GM04503 (cell line): Measurements from ENCODE around the gene OR2A14.
"Not testable (repeated sequence)": the region's sequence is repeated elsewhere in the genome, so short reads cannot be mapped to it uniquely, and the experiment has no call there.

Experiments used
- DNase-seq: peaks from one replicate; pipeline ENCODE4 v3.0.0-alpha.2; 2012; ENCODE audit warnings: low read depth

OR2A14 gene

GRCh38 chr7:144148224-144148827 lies 25.4 kb downstream of the OR2A14 start:
- no peak for DNase-seq

DNA sequence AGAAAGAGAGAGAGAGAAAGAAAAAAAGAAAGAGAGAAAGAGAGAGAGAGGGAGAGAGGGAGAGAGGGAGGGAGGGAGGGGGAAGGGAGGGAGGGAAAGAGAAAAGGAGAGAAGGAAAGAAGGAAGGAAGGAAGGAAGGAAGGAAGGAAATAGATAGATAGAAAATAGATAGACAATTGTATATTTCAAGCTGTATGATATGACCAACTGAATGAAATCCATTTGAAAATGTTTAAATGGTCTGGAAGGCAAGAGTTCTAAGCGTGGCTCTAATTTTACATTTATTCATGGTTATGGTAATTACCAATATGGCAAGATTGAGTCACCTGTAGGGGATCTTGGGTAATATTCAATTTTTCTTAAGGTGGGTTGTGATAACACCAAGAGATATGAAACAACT lies 35.9 kb downstream of the OR2A14 start:
- no peak for DNase-seq

DNA sequence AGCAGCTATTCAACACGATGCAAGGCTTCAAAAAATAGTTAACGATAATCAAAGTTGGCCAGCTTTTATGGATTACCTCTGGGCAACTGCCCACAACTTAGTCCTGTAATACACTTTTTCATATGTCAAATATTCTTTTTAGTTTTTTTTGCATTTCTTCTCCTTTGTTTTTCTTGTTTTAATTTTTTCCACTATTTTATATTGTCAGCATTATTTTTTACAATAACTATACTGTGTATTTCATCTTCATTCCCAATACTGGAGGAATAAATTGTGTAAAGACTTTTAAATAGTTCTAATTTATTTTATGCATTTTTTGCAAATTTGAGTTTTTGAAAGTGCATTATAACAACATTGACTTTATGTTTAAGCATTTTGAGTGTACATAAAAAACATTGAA lies 41.8 kb downstream of the OR2A14 start:
- no peak for DNase-seq

GRCh38 chr7:144171594-144172350 lies 48.8 kb downstream of the OR2A14 start:
- not testable (repeated sequence) for DNase-seq

DNA sequence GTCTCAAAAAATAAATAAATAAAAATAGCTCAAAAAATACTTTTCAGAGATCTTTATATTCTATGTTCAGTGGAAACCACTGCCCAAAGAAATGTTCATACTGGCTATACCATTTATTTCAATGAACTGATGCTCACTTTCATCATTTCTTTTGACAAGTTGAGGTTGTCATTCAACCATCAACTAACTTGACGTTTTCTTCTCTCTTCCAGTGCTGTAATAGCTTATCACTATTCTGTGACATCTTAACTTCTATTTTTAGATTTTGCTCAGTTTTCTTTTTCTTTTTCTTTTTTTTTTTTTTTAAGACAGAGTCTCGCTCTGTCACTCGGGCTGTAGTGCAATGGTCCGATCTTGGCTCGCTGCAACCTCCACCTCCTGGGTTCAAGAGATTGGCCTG lies 51.6 kb downstream of the OR2A14 start:
- DNase-seq = no peak

GRCh38 chr7:144178380-144179164 lies 55.6 kb downstream of the OR2A14 start:
- not testable (repeated sequence) for DNase-seq

DNA sequence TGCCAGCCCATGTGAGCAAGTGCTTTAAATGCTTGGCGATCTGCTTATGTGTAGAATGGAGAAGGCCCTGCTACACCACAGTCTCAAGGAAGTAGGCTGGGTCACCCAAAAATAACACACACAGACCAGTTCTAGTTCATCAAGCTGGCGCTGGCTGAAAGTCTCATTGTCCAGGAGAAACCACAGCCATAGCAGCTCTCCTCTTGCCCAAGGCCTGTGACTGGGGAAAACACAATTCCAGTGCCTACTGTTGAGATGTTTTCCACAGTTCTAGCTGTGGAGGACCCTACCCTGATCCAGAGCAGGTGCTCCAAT lies 56.1 kb downstream of the OR2A14 start:
- DNase-seq = not testable (repeated sequence)
